ENCODE results near the gene CCDC3.

Gene CCDC3

DNA sequence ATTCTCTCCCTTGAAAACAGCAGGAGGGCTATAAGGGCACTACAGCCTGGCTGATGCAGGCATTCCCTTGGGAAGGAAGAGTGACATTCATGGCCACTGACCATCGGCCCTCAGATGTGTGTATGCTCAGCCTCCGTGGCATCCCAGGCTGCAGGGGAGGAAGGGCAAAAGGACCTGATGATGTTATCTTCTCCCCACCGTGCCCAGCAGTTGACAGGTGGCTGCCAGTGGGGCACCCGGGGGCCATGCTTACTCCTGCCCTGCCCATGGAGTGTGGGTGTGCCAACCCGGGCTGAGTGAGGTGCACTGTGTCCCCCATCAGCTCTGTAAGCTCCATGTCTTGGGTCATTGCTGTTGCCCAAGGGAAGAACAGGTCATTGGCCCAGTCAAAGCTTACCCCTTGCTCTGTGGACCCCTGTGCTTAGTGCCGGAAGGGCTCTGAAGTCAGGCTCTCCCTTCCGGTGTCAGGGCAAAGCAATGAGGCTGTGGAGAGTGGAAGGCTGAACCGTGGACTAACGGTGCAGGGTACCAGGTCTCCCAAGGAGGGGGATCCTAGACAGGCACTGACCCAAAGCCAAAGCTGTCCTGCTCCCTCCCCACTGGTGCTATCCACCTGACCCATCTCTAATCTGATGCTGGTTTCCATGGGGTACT is 92.2 kb downstream of the CCDC3 start:
- Histone ChIP-seq H3K4me2 (ENCODE audit: low read depth, low read length) (no peak overlapping the region), H3K4me3 (ENCODE audit: low read length) (no peak overlapping the region), H3K9me3 (replicated peaks; ENCODE audit: insufficient read depth, low read length) (no peaks in the 10 kb centered on the region), H3K79me2 (ENCODE audit: low read length) (no peaks in the 10 kb centered on the region), H3K27me3 (replicated peaks; ENCODE audit: insufficient read depth, low read length) (no peaks in the 10 kb centered on the region), H2AFZ (ENCODE audit: low read length) (no peak overlapping the region), H3K27ac (ENCODE audit: low read length) (no peak overlapping the region), H3K36me3 (replicated peaks; ENCODE audit: insufficient read depth, low read length) (no peaks in the 10 kb centered on the region), H4K20me1 (ENCODE audit: insufficient read depth, low read length) (no peaks in the 10 kb centered on the region), H3K4me1 (ENCODE audit: low read length) (no peaks in the 10 kb centered on the region), H3K9ac (ENCODE audit: low read length) (no peak overlapping the region), H3F3A (ENCODE audit: insufficient read depth, low read length) (no peaks in the 10 kb centered on the region), H3K9me2 (replicated peaks; ENCODE audit: insufficient read depth, low read length) (no peaks in the 10 kb centered on the region)
- no peak for DNase-seq
- TF ChIP-seq EZH2phosphoT487 (IDR thresholded peaks at IDR 0.05; ENCODE audit: low read length) (no peak), EZH2 (optimal IDR thresholded peaks at IDR 0.05; ENCODE audit: low read depth, low read length) (no peak)
- TF ChIP-seq, protein P1, sequence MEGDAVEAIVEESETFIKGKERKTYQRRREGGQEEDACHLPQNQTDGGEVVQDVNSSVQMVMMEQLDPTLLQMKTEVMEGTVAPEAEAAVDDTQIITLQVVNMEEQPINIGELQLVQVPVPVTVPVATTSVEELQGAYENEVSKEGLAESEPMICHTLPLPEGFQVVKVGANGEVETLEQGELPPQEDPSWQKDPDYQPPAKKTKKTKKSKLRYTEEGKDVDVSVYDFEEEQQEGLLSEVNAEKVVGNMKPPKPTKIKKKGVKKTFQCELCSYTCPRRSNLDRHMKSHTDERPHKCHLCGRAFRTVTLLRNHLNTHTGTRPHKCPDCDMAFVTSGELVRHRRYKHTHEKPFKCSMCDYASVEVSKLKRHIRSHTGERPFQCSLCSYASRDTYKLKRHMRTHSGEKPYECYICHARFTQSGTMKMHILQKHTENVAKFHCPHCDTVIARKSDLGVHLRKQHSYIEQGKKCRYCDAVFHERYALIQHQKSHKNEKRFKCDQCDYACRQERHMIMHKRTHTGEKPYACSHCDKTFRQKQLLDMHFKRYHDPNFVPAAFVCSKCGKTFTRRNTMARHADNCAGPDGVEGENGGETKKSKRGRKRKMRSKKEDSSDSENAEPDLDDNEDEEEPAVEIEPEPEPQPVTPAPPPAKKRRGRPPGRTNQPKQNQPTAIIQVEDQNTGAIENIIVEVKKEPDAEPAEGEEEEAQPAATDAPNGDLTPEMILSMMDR (IDR thresholded peaks at IDR 0.05; ENCODE audit: low read length): no peak

DNA sequence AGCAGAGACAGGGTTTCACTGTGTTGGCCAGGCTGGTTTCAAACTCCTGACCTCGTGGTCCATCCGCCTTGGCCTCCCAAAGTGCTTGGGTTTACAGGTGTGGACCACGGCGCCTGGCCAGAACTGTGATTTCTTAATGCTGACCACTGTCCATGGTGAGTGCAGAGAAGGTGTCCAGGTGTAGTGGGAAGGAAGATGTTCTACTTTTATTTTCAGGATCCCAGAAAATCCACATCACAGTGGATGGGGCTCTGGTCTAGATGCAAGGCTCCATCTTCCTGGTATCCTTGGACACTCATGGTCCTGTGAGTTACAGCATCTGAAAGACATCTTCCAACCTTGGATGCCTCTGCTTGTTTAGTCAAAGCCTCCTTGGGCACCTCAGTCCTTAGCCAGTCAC is 92.7 kb downstream of the CCDC3 start:
- no peak overlapping the region for H3K9ac ChIP-seq (ENCODE audit: low read length)
- H4K20me1 ChIP-seq (ENCODE audit: insufficient read depth, low read length): no peaks in the 10 kb centered on the region
- no peaks in the 10 kb centered on the region for H3K4me1 ChIP-seq (ENCODE audit: low read length)
- H3K9me2 ChIP-seq (replicated peaks; ENCODE audit: insufficient read depth, low read length): no peaks in the 10 kb centered on the region
- no peak overlapping the region for H3K27ac ChIP-seq (ENCODE audit: low read length)
- no peaks in the 10 kb centered on the region for H3F3A ChIP-seq (ENCODE audit: insufficient read depth, low read length)
- no peak overlapping the region for H2AFZ ChIP-seq (ENCODE audit: low read length)
- H3K9me3 ChIP-seq (replicated peaks; ENCODE audit: insufficient read depth, low read length): no peaks in the 10 kb centered on the region
- H3K27me3 ChIP-seq (replicated peaks; ENCODE audit: insufficient read depth, low read length): no peaks in the 10 kb centered on the region
- no peak overlapping the region for H3K4me2 ChIP-seq (ENCODE audit: low read depth, low read length)
- H3K4me3 ChIP-seq (ENCODE audit: low read length): no peak overlapping the region
- H3K79me2 ChIP-seq (ENCODE audit: low read length): no peaks in the 10 kb centered on the region
- no peaks in the 10 kb centered on the region for H3K36me3 ChIP-seq (replicated peaks; ENCODE audit: insufficient read depth, low read length)
- no peak for DNase-seq
- TF ChIP-seq EZH2 (optimal IDR thresholded peaks at IDR 0.05; ENCODE audit: low read depth, low read length) (no peak), EZH2phosphoT487 (IDR thresholded peaks at IDR 0.05; ENCODE audit: low read length) (no peak)
- TF ChIP-seq, protein P1 (IDR thresholded peaks at IDR 0.05; ENCODE audit: low read length): no peak

DNA sequence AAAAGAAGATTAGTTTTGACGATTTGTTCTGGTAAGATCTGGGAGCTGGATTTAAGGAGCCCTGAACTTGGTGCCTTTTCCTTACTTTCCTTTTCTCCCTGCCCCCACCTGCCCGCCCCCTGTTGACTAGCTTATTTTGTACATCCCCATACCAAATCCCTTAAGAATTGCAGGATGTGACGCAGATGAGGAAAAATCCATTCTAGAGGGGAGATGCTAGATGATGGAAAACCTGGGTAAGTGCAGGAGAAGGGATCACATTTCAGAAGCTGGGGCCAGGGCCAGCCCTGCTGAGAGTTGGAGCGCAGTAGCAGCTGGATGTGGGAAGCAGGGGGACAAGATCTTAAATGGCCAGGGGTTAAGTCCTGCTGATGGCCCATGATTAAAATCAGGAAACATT is 93.9 kb downstream of the CCDC3 start:
- no peak overlapping the region for H3K4me2 ChIP-seq (ENCODE audit: low read depth, low read length)
- no peak overlapping the region for H3K27ac ChIP-seq (ENCODE audit: low read length)
- no peaks in the 10 kb centered on the region for H3K9me3 ChIP-seq (replicated peaks; ENCODE audit: insufficient read depth, low read length)
- no peaks in the 10 kb centered on the region for H3K79me2 ChIP-seq (ENCODE audit: low read length)
- no peak overlapping the region for H3K4me3 ChIP-seq (ENCODE audit: low read length)
- no peak overlapping the region for H3K9ac ChIP-seq (ENCODE audit: low read length)
- no peaks in the 10 kb centered on the region for H3K36me3 ChIP-seq (replicated peaks; ENCODE audit: insufficient read depth, low read length)
- H3K27me3 ChIP-seq (replicated peaks; ENCODE audit: insufficient read depth, low read length): no peaks in the 10 kb centered on the region
- H2AFZ ChIP-seq (ENCODE audit: low read length): no peak overlapping the region
- no peaks in the 10 kb centered on the region for H3K4me1 ChIP-seq (ENCODE audit: low read length)
- no peaks in the 10 kb centered on the region for H3K9me2 ChIP-seq (replicated peaks; ENCODE audit: insufficient read depth, low read length)
- no peak for DNase-seq
- H3F3A ChIP-seq (ENCODE audit: insufficient read depth, low read length): no peaks in the 10 kb centered on the region
- H4K20me1 ChIP-seq (ENCODE audit: insufficient read depth, low read length): no peaks in the 10 kb centered on the region
- TF ChIP-seq EZH2 (optimal IDR thresholded peaks at IDR 0.05; ENCODE audit: low read depth, low read length) (no peak), EZH2phosphoT487 (IDR thresholded peaks at IDR 0.05; ENCODE audit: low read length) (no peak)
- TF ChIP-seq, protein P1 (IDR thresholded peaks at IDR 0.05; ENCODE audit: low read length): no peak
